Measurements from ENCODE around the gene APBB1IP. TPM values are rescaled to one million over a fixed set of nuclear protein-coding genes. Genes with fewer than 3 reads are reported as not detected.

Gene APBB1IP
- total and polyA plus RNA-seq, 2 of the 8 experiments (the other 6 are each of a cell fraction or from before 2014, with no cell fraction given) = 0.05 TPM; not detected in 1

- Histone ChIP-seq H4K20me1 (replicated peaks in 1 of 2; ENCODE audit: control insufficient read depth in 1 of 2, insufficient read depth in 2 of 2, low read length in 2 of 2) (no peaks in the 10 kb centered on the region), H2BK12ac (ENCODE audit: low read depth, low read length) (no peak overlapping the region), H3K27ac (ENCODE audit: low read depth, low read length) (no peak overlapping the region), H4K91ac (replicated peaks; ENCODE audit: insufficient read length, low read length) (no peak overlapping the region), H2BK120ac (replicated peaks; ENCODE audit: low read depth, low read length) (no peak overlapping the region), H3K9ac (replicated peaks in 1 of 4; ENCODE audit: extremely low read depth in 1 of 4, low read depth in 3 of 4, low read length in 3 of 4) (no peak overlapping the region), H3K36me3 (ENCODE audit: control insufficient read depth in 2 of 4, insufficient read depth in 4 of 4, low read length in 3 of 4) (no peaks in the 10 kb centered on the region), H3K79me2 (ENCODE audit: control insufficient read depth in 1 of 2, insufficient read depth in 2 of 2, low read length in 2 of 2) (no peaks in the 10 kb centered on the region), H3K79me1 (ENCODE audit: low read depth, low read length) (no peaks in the 10 kb centered on the region), H2BK5ac (ENCODE audit: low read depth, low read length) (no peak overlapping the region), H3K27me3 (replicated peaks in 1 of 4; ENCODE audit: control insufficient read depth in 3 of 4, extremely low read depth in 1 of 4, insufficient read depth in 3 of 4, low read length in 3 of 4) (no peaks in the 10 kb centered on the region), H2AFZ (ENCODE audit: low read length) (no peak overlapping the region), H3K23ac (ENCODE audit: insufficient read length) (no peak overlapping the region), H2BK20ac (ENCODE audit: low read length) (no peak overlapping the region), H3K4ac (replicated peaks; ENCODE audit: insufficient read length, low read depth, low read length) (no peak overlapping the region), H3K9me3 (ENCODE audit: insufficient read depth in 2 of 2, low read depth in 1 of 2, low read length in 1 of 2) (no peaks in the 10 kb centered on the region), H3K56ac (replicated peaks; ENCODE audit: insufficient read length, low read depth, low read length) (no peak overlapping the region), H3K14ac (ENCODE audit: insufficient read length) (no peak overlapping the region), H3K23me2 (ENCODE audit: low read depth, low read length) (no peaks in the 10 kb centered on the region), H2BK15ac (ENCODE audit: low read length) (no peak overlapping the region), H3K4me2 (ENCODE audit: insufficient read depth in 1 of 2, low read depth in 2 of 2, low read length in 2 of 2) (no peak overlapping the region), H3K18ac (ENCODE audit: extremely low read depth, low read length) (no peak overlapping the region), H3K4me3 (ENCODE audit: extremely low read depth in 1 of 4, insufficient read depth in 2 of 4, low read depth in 3 of 4, low read length in 4 of 4) (no peak overlapping the region), H4K5ac (ENCODE audit: insufficient read length, low read depth, low read length) (no peak overlapping the region), H3K4me1 (replicated peaks in 1 of 4; ENCODE audit: control insufficient read depth in 3 of 4, insufficient read depth in 4 of 4, low read length in 3 of 4) (0 out of 7 replicates have a peak, but pooled peaks cover 0 to 2% (median 0%) of the 10 kb centered on the region in 4 experiments), H4K8ac (ENCODE audit: extremely low read depth, insufficient read depth, low read length) (no peak overlapping the region), H2AK5ac (ENCODE audit: low read depth, low read length) (no peak overlapping the region)
- ChIA-PET CTCF (ENCODE audit: partially characterized antibody) (no interaction called here), POLR2A (ENCODE audit: partially characterized antibody) (no interaction called here)
- FAIRE-seq = no peak
- TF ChIP-seq POLR2A (IDR thresholded peaks at IDR 0.05; ENCODE audit: control extremely low read depth in 1 of 2, low read depth in 2 of 2, low read length in 2 of 2) = no peak
- TF ChIP-seq, protein P1, sequence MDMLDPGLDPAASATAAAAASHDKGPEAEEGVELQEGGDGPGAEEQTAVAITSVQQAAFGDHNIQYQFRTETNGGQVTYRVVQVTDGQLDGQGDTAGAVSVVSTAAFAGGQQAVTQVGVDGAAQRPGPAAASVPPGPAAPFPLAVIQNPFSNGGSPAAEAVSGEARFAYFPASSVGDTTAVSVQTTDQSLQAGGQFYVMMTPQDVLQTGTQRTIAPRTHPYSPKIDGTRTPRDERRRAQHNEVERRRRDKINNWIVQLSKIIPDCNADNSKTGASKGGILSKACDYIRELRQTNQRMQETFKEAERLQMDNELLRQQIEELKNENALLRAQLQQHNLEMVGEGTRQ (IDR thresholded peaks at IDR 0.05; ENCODE audit: low read length) = no peak
- TF ChIP-seq E2F6 (IDR thresholded peaks at IDR 0.05) = no peak
- TF ChIP-seq NRF1 (IDR thresholded peaks at IDR 0.05; ENCODE audit: low read depth, low read length) = no peak
- no peak for TF ChIP-seq RBBP5 (IDR thresholded peaks at IDR 0.05; ENCODE audit: borderline replicate concordance, low read depth, low read length)
- TF ChIP-seq TEAD4 (IDR thresholded peaks at IDR 0.05; ENCODE audit: low read depth, low read length) = no peak
- no peak for TF ChIP-seq RFX5 (IDR thresholded peaks at IDR 0.05; ENCODE audit: borderline replicate concordance, low read depth, low read length)
- no peak for DNase-seq (ENCODE audit: low read depth in 1 of 2, low spot score in 2 of 2)
Observed at GRCh38 chr10:26544932-26545331, 106.8 kb downstream of the APBB1IP start.

Measured in H1 (cell line).